Measurements from ENCODE around the gene PLET1.
A peak's percentile ranks its signal among the peaks of the same experiment; 100 is the strongest.

PLET1 gene

DNA sequence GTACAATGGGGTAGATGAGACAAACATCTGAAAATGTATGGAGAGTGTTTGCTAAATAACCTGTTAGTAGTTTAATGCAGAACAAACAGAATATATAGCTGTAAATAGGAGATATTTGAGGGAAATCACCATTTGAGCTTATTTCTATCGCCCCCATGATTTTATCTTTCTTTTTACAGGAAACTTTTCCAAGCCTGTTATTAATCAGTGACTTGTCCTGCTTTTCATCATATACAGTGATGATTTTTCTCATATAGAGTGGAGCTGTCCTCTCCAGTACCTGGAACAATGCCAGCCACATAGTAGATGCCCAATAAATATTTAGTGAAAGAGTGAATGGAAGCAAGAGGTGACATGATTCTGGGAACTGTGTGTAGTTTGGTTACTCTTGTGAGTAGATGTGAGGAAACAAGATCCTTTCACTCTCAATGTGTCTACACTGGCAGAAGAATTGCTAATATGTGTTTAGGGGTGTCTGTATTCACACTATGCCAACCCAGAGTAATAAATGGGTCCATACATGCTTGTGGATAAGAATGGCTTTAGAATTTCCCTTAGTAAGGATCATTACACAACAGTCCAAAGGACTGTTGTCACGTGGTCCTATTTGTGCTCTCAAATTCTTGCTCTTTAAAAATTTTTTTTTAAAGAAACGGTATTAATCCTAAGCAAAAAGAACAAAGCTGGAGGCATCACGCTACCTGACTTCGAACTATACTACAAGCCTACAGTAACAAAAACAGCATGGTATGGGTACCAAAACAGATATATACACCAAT, 36.7 kb downstream of the PLET1 start:
- DNase-seq (ENCODE audit: low read depth), result no peak
- no peak overlapping the region for H3K4me3 ChIP-seq (ENCODE audit: low read length)
- TF ChIP-seq, protein P1, sequence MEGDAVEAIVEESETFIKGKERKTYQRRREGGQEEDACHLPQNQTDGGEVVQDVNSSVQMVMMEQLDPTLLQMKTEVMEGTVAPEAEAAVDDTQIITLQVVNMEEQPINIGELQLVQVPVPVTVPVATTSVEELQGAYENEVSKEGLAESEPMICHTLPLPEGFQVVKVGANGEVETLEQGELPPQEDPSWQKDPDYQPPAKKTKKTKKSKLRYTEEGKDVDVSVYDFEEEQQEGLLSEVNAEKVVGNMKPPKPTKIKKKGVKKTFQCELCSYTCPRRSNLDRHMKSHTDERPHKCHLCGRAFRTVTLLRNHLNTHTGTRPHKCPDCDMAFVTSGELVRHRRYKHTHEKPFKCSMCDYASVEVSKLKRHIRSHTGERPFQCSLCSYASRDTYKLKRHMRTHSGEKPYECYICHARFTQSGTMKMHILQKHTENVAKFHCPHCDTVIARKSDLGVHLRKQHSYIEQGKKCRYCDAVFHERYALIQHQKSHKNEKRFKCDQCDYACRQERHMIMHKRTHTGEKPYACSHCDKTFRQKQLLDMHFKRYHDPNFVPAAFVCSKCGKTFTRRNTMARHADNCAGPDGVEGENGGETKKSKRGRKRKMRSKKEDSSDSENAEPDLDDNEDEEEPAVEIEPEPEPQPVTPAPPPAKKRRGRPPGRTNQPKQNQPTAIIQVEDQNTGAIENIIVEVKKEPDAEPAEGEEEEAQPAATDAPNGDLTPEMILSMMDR (conservative IDR thresholded peaks at IDR 0.05; ENCODE audit: low read length), result no peak

DNA sequence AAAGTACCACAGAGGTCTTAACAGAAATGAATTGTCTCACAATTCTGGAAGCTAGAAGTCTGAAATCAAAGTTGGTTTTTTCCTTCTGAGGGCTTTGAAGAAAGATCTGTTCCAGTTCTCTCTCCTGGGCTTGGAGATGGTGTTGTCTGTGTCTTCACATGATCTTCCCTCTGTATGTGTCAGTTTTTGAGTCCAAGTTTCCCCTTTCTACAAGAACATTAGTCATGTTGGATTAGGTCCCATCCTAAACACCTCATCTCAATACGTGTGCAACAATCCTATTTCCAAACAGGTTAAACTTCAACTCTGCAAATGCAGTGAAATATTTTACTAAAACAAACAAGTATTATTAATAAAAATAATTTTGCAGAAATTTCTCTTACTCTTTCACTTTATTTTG, 37.5 kb downstream of the PLET1 start:
- DNase-seq (ENCODE audit: low read depth), result no peak
- TF ChIP-seq, protein P1 (conservative IDR thresholded peaks at IDR 0.05; ENCODE audit: low read length), result no peak

DNA sequence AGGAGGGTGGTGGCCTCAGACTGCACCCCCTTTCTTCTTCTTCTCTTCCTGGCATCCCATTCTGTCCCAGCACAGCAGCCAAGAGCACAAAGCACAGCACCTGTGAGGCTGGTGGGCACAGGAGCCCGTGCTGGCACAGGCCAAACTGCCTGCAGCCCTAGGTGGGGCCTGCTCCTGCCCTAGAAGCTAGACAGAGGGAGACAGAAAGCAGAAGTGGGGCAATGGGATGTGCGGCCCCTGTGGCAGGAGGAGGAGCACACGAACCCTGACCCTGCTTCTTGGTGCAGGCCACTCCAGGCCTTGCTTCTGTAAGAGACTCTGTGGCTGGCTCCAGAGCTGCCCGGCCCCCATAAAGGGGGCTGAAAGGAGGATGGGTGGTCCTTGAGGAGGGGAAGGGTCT, 38.4 kb downstream of the PLET1 start:
- H3K4me3 ChIP-seq (ENCODE audit: low read length), result no peak overlapping the region
- DNase-seq (ENCODE audit: low read depth), result no peak
- TF ChIP-seq, protein P1 (conservative IDR thresholded peaks at IDR 0.05; ENCODE audit: low read length), result no peak

More for the DNA sequence above, 37.5 kb downstream of the PLET1 start:
- H3K4me3 ChIP-seq (ENCODE audit: low read length), result no peak overlapping the region

DNA sequence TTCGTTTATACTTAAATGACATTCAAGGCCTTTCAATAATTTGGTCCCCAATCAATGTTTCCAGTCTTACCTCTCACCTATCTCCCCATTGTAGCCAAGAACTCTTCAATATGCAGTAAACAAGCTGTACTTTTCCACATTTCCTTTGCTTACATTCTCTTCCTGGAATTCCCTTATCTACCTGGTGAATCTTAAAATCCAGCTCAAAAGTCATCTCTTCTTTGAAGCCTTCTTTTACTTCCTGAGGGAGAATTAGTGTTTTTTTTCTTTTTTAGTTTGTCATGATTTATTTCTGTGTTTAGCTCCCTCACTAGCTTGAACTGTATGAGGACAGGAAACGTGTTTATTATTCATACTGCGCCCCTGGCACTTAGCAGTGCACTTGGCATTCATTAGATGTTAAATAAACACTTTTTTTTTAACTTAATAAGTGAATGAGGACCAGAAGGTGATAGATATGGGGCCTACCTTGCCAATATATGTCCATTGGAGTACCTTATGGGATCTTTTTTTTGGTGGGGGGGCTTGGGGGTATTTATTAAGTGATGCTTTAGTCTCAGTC, 39.3 kb downstream of the PLET1 start:
- no peak overlapping the region for H3K4me3 ChIP-seq (ENCODE audit: low read length)
- no peak for DNase-seq (ENCODE audit: low read depth)
- TF ChIP-seq, protein P1 (conservative IDR thresholded peaks at IDR 0.05; ENCODE audit: low read length), result no peak

DNA sequence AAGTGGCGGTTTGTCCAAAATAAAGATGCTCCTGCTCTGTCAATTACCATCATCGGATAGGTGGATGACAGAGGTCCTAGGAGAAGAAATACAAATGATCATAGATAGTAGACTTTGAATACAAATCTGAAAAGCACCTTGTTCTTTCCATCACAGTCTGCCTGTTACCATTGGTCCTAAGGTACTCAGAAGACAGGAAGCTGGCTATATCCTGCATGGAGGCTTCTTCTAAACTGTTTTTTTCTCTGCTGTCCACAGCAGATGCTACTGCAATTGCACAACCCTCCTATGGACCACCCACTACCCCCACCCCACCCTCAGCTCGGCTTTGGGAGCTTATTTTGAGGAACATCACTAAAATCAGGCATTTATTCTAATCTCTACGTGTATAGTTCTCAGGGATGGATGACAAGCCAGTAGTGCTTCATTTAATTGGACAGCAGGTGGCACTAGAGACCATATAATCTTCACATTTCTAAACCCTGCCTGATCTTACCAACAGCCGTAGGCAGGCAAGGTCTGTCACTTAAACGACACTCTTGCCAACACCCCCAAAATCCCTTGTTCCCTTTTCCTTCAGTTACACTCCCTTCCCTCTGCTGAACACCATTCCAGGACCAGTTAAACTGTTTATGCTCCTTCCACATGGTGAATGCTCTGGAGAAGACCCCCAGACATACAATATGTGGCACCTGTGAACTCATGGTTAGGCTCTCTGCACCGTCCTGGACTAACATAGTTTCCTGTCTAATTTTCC, 41.0 kb downstream of the PLET1 start:
- TF ChIP-seq, protein P1 (conservative IDR thresholded peaks at IDR 0.05; ENCODE audit: low read length), result peak; percentile 74
- no peak overlapping the region for H3K4me3 ChIP-seq (ENCODE audit: low read length)
- DNase-seq (ENCODE audit: low read depth), result peak; percentile 77

DNA sequence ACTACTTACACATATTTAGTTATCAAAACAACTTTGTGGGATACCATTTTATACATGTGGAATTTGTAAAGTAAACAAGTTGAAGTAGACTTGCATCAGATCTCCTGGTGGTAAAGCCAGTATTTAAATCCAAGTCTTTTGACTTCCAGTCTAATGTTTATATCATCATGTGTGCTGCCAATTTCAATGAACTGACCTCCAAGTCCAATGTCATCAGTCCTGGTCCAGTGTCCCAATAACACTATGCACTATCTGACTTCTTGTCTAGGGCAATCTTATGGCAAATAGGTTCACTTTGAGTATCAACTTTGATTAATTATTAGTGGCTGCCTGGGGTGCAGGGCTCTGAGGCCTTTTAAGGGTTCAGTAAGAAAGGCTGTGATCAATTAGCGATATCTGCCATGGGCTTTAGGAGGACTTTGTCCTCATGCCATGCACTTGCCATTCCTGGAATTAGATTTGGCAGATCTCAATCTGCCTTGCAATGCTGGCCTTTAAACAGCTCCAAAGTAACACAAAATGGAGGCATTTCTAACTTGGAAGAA, 44.0 kb downstream of the PLET1 start:
- no peak overlapping the region for H3K4me3 ChIP-seq (ENCODE audit: low read length)
- TF ChIP-seq, protein P1 (conservative IDR thresholded peaks at IDR 0.05; ENCODE audit: low read length), result no peak
- DNase-seq (ENCODE audit: low read depth), result peak; percentile 56

All from AG10803 (cell line).